HL-60/S4 treated with retinoic acid at 250 ng/mL for 4 days and 3 days (cell line): ENCODE data around the gene VPS13D.

Experiments used
- in situ Hi-C: fragments of 300-500 bp; cut with MboI; formaldehyde crosslinking; loops from 2 replicates; pipeline ENCODE4 v1.7.0; 2022; ENCODE audit warnings: low sequenced_read_pairs

Gene VPS13D

GRCh38 chr1:12477936-12478611 lies 248.2 kb downstream of the VPS13D start:
- in situ Hi-C loops = no loop called here

GRCh38 chr1:12478612-12478985 lies 248.8 kb downstream of the VPS13D start:
- in situ Hi-C loops = no loop called here

- in situ Hi-C loops = no loop called here
These were observed 249.5 kb downstream of the VPS13D start for GRCh38 chr1:12479311-12479710.

GRCh38 chr1:12480041-12480440 lies 250.2 kb downstream of the VPS13D start:
- in situ Hi-C loops = no loop called here

- in situ Hi-C loops = no loop called here
These were observed 251.0 kb downstream of the VPS13D start for GRCh38 chr1:12480748-12481362.

- in situ Hi-C loops = no loop called here
These were observed 252.1 kb downstream of the VPS13D start for GRCh38 chr1:12481928-12482327.

- in situ Hi-C loops = no loop called here
These were observed 253.2 kb downstream of the VPS13D start for GRCh38 chr1:12482988-12483387.

GRCh38 chr1:12485231-12486058 lies 255.6 kb downstream of the VPS13D start:
- in situ Hi-C loops = no loop called here

GRCh38 chr1:12486059-12486341 lies 256.2 kb downstream of the VPS13D start:
- in situ Hi-C loops = no loop called here

GRCh38 chr1:12486401-12487005 lies 256.7 kb downstream of the VPS13D start:
- in situ Hi-C loops = no loop called here

GRCh38 chr1:12487520-12487919 lies 257.7 kb downstream of the VPS13D start:
- in situ Hi-C loops = no loop called here

GRCh38 chr1:12488666-12489354 lies 259.0 kb downstream of the VPS13D start:
- in situ Hi-C loops = no loop called here

GRCh38 chr1:12490532-12491142 lies 260.8 kb downstream of the VPS13D start:
- in situ Hi-C loops = no loop called here

GRCh38 chr1:12491656-12492055 lies 261.8 kb downstream of the VPS13D start:
- in situ Hi-C loops = no loop called here

GRCh38 chr1:12495725-12496124 lies 265.9 kb downstream of the VPS13D start:
- in situ Hi-C loops = no loop called here

- in situ Hi-C loops = no loop called here
These were observed 266.5 kb downstream of the VPS13D start for GRCh38 chr1:12496154-12496961.

- in situ Hi-C loops = no loop called here
These were observed 269.9 kb downstream of the VPS13D start for GRCh38 chr1:12499539-12500240.

GRCh38 chr1:12501661-12502060 lies 271.8 kb downstream of the VPS13D start:
- in situ Hi-C loops = no loop called here
